Osteocyte (in vitro differentiated cells): ENCODE data around the gene ZNF536. TPM values are rescaled to one million over a fixed set of nuclear protein-coding genes. Genes with fewer than 3 reads are reported as not detected.
A peak's percentile ranks its signal among the peaks of the same experiment; 100 is the strongest.

Experiments
- DNase-seq: peaks from one replicate; pipeline ENCODE4 v3.0.0; 2021; ENCODE audit warnings: mixed read lengths; ENCODE audit not compliant: unreplicated experiment; ENCODE audit errors: extremely low spot score
- H3K27ac Mint-ChIP-seq: one replicate; pipeline ENCODE4 v1.8.0; 2021; ENCODE audit warnings: mild to moderate bottlenecking, mixed read lengths; ENCODE audit not compliant: unreplicated experiment
- H3K27me3 Mint-ChIP-seq: one replicate; pipeline ENCODE4 v1.8.0; 2021; ENCODE audit warnings: mixed read lengths; ENCODE audit not compliant: unreplicated experiment
- H3K36me3 Mint-ChIP-seq: one replicate; pipeline ENCODE4 v1.8.0; 2021; ENCODE audit warnings: mixed read lengths; ENCODE audit not compliant: unreplicated experiment
- H3K4me1 Mint-ChIP-seq: one replicate; pipeline ENCODE4 v1.8.0; 2021; ENCODE audit warnings: mixed read lengths; ENCODE audit not compliant: unreplicated experiment
- H3K4me3 Mint-ChIP-seq: one replicate; pipeline ENCODE4 v1.8.0; 2021; ENCODE audit warnings: mild to moderate bottlenecking, moderate library complexity, mixed read lengths; ENCODE audit not compliant: unreplicated experiment
- H3K9me3 Mint-ChIP-seq: one replicate; pipeline ENCODE4 v1.8.0; 2021; ENCODE audit warnings: mixed read lengths; ENCODE audit not compliant: unreplicated experiment
- CTCF ChIP-seq: fragments of 200-600 bp; sonication (generic); IDR thresholded peaks from 2 replicates; pipeline ENCODE4 v1.5.0; 2021; ENCODE audit warnings: antibody characterized with exemption, mild to moderate bottlenecking, moderate library complexity
- total RNA-seq: library from RNA; stranded (reverse); gene quantifications from 2 replicates; pipeline ENCODE4 v1.2.1, GENCODE V29; 2021

Gene ZNF536
- total RNA-seq, 1 donor from 2014 or later = not detected

DNA sequence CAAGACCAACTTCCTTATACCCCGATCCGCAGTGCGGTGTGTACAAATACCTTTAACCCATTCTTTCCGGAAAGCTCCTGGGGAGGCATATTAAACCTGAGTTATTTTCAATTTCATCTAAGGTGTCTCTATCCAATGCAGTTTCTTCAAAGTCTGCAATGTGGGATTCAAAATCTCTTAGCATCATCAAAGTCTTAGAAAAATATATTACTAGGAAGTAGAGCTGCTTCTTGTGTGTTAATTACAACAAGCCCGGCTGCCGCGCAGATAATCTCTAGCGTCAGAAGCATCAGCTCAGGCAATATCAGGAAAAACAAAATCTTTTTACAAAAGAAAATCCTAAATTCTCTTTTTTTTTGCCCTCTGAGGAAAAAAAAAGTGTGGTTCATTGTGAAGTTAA lies 48.1 kb downstream of the ZNF536 start:
- no peak for TF ChIP-seq CTCF
- Mint-ChIP-seq H3K9me3 (peaks cover 27% of the 10 kb centered on the region), H3K27me3 (no peaks in the 10 kb centered on the region), H3K4me3 (no peak overlapping the region), H3K4me1 (no peaks in the 10 kb centered on the region), H3K27ac (no peak overlapping the region), H3K36me3 (no peaks in the 10 kb centered on the region)
- no peak for DNase-seq

GRCh38 chr19:30420881-30421280 lies 48.7 kb downstream of the ZNF536 start:
- Mint-ChIP-seq H3K9me3 (peaks cover 30% of the 10 kb centered on the region), H3K36me3 (no peaks in the 10 kb centered on the region), H3K27me3 (no peaks in the 10 kb centered on the region), H3K4me1 (no peaks in the 10 kb centered on the region), H3K27ac (no peak overlapping the region), H3K4me3 (no peak overlapping the region)
- peak; percentile 54 for DNase-seq
- no peak for TF ChIP-seq CTCF

GRCh38 chr19:30421571-30421970 lies 49.4 kb downstream of the ZNF536 start:
- TF ChIP-seq CTCF = no peak
- Mint-ChIP-seq H3K9me3 (peaks cover 31% of the 10 kb centered on the region), H3K4me3 (no peak overlapping the region), H3K27me3 (no peaks in the 10 kb centered on the region), H3K4me1 (no peaks in the 10 kb centered on the region), H3K27ac (no peak overlapping the region), H3K36me3 (no peaks in the 10 kb centered on the region)
- DNase-seq = peak; percentile 71

DNA sequence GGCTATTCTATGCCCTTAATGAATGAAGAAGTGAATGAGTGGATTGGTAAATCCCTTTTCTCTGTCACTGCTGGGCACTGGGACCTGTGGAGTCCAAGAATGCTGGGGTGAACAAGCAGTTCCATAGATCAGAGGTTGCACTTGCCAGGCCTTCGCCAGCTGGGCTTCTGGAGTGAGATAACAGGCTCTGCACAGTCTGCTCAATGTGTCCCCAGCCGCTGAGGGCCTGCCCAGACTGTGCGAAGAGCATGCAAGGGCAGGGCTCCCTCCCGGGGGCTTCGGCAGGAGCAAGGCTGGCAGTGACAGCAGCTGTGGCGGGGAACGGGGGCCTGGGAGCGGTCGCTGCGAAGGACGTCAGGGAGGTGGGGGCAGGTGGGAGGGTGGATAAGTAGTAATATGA lies 51.3 kb downstream of the ZNF536 start:
- Mint-ChIP-seq H3K36me3 (no peaks in the 10 kb centered on the region), H3K27ac (no peak overlapping the region), H3K4me1 (no peaks in the 10 kb centered on the region), H3K4me3 (no peak overlapping the region), H3K27me3 (no peaks in the 10 kb centered on the region), H3K9me3 (peaks cover 34% of the 10 kb centered on the region)
- peak; percentile 77 for DNase-seq
- TF ChIP-seq CTCF = no peak

DNA sequence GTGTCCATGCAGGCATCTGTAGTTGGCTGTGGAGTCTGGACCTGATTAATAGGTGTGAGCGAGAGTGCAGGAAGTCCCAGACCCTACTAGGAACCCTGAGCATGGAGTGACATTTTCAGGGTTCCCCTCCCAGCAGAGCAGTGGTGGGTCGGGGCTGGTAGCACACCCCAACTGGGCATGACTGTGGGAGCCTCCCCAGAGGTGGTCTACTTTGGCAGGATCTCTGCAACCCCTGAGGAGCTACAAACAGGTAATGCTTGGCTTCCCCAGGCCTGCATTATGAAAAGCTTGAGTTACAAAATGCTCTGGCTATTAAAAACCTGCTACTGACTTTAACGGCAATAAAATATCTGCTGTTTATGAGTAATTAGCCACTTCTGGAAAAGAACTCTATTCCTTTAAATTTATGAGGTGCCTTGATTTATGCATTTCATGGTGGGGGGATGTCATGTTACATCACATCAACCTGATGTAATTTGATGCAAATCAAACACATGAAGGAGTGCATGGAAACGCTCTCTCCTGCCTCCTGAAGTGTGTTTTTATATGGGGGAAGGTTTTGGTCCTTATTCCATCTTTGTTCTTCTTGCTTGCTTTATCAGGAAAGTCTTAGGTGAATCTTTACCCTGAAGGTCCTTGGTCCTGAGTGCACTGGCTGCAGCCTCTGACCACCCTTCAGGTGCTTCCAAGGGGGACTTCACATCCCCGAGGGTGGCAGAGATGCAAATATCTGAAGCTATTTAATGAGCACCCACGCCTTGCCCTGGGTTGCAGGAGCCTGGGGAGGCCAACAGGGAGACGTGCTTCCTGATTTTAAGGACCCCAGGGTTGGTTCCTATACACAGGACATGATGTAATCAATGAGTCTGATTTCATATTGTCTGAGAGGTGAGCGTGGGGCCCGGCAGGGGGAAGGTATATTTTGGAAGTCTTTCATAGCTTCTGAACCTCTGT lies 54.0 kb downstream of the ZNF536 start:
- no peak overlapping the region for H3K27ac Mint-ChIP-seq
- H3K27me3 Mint-ChIP-seq = no peaks in the 10 kb centered on the region

More for the DNA sequence above, 54.0 kb downstream of the ZNF536 start:
- peak; percentile 54 for DNase-seq
- Mint-ChIP-seq H3K36me3 (no peaks in the 10 kb centered on the region), H3K4me3 (no peak overlapping the region), H3K9me3 (peaks cover 35% of the 10 kb centered on the region), H3K4me1 (no peaks in the 10 kb centered on the region)
- no peak for TF ChIP-seq CTCF
